Measurements from ENCODE around the gene PCDHGB1.

GRCh38 chr5:141330299-141331080 is 19.4 kb upstream of the PCDHGB1 start, which contains the start of gene PCDHGA1:
- no peak for TF ChIP-seq POLR2A (IDR thresholded peaks at IDR 0.05; ENCODE audit: extremely low read depth, insufficient read length)
- peak; percentile 23 for TF ChIP-seq CTCF (IDR thresholded peaks at IDR 0.05; ENCODE audit: low read depth, low read length)
- no peak for TF ChIP-seq MAX (IDR thresholded peaks at IDR 0.05; ENCODE audit: low read depth, low read length)
- no peak for TF ChIP-seq MYC (IDR thresholded peaks at IDR 0.05; ENCODE audit: low read depth, low read length)
